NCI-H226 (cell line): ENCODE data around the gene ZBTB37.
"Not testable (repeated sequence)": the region's sequence is repeated elsewhere in the genome, so short reads cannot be mapped to it uniquely, and the experiment has no call there.

Experiments
- DNase-seq: peaks from one replicate; pipeline ENCODE4 v3.0.0-alpha.2; 2015

The ZBTB37 gene, protein sequence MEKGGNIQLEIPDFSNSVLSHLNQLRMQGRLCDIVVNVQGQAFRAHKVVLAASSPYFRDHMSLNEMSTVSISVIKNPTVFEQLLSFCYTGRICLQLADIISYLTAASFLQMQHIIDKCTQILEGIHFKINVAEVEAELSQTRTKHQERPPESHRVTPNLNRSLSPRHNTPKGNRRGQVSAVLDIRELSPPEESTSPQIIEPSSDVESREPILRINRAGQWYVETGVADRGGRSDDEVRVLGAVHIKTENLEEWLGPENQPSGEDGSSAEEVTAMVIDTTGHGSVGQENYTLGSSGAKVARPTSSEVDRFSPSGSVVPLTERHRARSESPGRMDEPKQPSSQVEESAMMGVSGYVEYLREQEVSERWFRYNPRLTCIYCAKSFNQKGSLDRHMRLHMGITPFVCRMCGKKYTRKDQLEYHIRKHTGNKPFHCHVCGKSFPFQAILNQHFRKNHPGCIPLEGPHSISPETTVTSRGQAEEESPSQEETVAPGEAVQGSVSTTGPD

GRCh38 chr1:173868266-173869020 is at the start of gene ZBTB37:
TSS of gene ZBTB37 (plus strand) at chr1:173868380. CDS start at chr1:173870226, 1,846 bp downstream.
- peak; percentile 21 for DNase-seq

DNA sequence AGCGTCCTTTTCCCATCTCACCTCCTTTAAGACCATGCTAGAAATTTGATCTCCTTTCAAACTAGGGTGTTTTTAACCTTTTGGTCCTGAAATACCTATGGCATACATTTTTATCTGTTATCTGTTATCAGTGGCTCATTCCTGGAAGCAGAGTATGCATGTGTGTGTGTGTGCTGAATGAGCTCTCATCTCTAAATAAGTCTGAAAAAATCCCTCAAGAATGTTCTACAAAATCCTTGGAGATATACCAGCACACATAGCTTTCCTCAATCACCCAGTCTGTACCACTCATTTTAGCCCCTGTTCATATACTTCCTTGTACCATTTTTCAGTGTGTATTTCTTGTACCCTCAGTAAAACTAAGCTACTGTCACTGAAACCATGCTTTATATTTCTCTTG is 49.7 kb upstream of the ZBTB37 start:
- DNase-seq = peak; percentile 35

DNA sequence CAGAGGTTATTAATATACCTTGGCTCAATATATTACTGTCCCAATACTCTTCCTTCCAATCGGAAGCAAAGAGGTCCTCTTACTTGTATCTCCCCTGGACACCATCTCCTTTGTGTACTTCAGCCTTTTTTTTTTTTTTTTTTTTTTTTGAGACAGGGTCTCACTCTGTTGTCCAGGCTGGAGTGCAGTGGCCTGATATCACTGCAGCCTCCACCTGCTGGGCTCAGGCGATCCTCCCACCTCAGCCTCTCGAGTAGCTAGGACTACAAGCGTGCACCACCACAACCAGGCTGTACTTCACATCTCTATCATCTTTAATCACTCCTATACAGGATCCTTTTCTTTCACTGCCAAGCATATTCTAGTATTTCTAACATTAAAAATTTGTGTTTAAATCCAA is 46.5 kb upstream of the ZBTB37 start:
- no peak for DNase-seq

DNA sequence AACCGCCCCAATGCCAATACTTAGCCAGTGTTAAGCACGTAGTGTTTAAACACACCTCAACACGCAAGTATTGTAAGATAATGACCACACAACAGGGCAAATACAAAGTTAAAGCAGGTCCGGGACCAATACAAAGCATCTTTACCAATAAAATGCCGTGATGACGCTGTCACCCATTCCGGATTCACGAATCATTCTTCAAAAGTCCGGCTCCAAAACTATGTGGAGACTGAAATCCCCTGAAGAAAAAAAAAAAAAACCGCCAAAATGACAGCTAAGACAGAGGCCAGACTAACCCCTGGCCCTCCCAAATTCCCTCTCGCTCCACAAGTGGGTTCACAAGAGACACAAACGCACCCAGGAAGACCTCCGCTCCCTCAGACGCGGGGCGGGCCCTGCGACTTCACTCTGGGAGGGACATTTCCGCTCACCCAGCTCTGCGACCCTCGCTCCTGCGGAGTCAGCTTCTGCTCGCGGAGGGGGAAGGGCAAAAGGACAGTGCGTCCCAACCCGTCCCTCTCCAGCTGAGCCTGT is 44.3 kb upstream of the ZBTB37 start:
- DNase-seq = no peak

DNA sequence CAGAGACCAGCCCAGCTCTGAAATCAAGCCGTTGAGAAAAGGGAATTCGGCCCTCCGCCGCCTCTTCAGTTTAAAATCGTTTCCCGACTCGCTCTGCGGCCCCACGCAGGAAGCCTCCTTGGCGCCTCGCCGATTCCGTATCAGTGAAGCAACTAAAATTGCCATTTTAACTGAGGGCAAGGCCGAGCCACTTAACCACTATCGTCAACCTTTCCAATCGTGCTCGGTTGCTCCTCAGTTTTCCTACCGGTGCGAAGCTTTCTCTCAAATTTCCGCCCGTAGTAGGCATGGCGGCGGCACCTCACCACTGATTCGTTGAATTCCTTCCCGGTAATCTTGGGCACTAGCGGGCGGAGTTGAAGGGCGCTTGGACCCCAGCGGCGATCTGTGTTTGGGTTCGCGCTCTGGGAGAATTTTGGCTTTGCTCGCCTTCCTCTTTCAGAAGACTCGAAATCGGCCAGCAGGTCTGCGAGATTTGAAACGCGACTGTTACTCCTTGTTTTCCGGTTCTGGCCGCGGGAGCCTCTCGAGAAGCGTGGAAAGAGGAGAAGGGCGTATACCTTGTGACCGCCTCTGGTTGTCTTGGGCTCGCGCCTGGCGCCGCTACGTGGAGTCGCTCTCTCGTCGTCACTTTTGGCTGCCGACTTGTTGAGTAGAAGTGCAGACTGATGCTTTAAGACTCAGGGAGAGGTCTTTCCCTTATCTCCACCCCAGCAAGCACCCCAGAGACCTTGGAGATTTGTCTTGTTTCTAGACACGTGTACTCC is 43.7 kb upstream of the ZBTB37 start, which contains the start of the genes CENPL and DARS2:
TSS of gene CENPL (minus strand) at position 569 of the 767 bp plus-strand sequence. CDS start 13,584 bp downstream, outside the sequence.
TSS of gene DARS2 (plus strand) at position 359 of the 767 bp plus-strand sequence. CDS start 557 bp downstream, outside the sequence.
- DNase-seq = peak; percentile 98

GRCh38 chr1:173827611-173828010 is 40.6 kb upstream of the ZBTB37 start:
- DNase-seq = no peak

DNA sequence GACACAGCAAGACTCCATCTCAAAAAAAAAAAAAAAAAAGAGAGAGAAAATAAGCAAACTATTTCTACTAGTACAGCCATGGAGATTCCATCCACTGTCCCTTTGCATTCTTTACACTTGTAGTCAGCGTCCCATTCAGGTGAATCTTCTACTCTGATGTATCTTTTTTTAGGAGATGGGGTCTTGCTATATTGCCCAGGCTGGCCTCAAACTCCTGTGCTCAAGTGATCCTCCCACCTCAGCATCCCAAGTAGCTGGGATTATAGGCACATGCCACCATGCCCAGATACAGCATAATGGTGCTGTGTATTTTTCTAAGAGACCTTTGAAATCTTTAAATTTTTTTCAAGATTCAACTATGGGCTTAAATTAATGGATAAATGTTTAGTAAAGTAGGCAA is 35.4 kb upstream of the ZBTB37 start:
- DNase-seq = no peak

GRCh38 chr1:173852105-173852504 is 16.1 kb upstream of the ZBTB37 start:
- DNase-seq = no peak

- peak; percentile 43 for DNase-seq
Measured at GRCh38 chr1:173853074-173853473, 15.1 kb upstream of the ZBTB37 start.

- DNase-seq = no peak
Measured at GRCh38 chr1:173856014-173856413, 12.2 kb upstream of the ZBTB37 start.

DNA sequence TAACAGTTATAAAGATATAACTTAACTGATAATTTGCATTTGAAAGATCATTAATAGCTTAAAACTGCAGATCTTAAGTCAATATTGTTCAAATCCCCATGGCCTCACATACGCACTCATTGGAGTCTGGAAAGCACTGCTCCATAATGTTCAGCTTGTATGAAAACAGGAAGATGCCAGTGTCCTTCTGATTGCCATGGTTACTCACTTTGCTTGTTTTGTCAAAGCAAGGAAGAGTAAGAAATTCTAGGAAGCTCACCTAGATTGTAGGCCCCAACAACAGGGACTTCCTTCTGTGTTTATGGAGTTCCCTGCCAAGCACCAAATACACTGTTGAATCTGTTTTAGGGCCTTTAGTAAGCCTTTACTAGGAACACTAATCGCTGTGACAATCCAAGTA is 11.3 kb upstream of the ZBTB37 start:
- no peak for DNase-seq

DNA sequence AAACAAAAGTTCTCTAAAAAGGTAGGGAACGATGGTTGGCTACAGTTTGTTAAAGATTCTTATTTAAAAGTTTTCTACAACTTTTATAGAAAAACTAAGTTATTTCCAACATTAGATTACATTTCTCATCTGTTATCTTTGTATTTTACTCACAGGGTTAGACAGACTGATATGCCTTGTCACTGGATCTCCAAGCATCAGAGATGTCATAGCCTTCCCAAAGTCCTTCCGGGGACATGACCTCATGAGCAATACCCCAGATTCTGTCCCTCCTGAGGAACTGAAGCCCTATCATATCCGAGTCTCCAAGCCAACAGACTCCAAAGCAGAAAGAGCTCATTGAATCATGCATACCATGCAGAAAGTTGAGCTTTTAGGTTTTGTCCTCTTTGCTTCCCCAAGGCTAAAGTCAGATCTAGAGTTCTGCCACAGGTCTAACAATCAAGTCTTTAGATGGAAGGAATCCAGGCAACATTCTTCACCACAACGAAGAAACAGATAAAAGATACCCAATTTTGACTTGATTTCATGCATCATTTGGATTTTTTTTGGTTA is 10.7 kb upstream of the ZBTB37 start:
- no peak for DNase-seq

DNA sequence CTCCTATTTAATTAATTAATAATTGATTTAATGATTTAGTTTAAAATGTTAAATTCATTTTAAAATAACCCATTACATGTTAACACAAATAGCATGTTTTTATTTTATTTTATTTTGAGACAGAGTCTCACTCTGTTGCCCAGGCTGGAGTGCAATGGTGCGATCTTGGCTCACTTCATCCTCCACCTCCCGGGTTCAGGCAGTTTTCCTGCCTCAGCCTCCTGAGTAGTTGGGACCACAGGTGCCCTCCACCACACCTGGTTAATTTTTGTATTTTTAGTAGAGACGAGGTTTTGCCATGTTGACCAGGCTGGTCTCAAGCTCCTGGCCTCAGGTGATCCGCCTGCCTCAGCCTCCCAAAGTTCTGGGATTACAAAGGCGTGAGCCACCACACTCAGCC is 8.6 kb upstream of the ZBTB37 start:
- not testable (repeated sequence) for DNase-seq

- DNase-seq = no peak
Measured at GRCh38 chr1:173860065-173860464, 8.1 kb upstream of the ZBTB37 start.

GRCh38 chr1:173861731-173862145 is 6.4 kb upstream of the ZBTB37 start:
- no peak for DNase-seq

GRCh38 chr1:173862146-173862768 is 5.9 kb upstream of the ZBTB37 start:
- DNase-seq = not testable (repeated sequence)

DNA sequence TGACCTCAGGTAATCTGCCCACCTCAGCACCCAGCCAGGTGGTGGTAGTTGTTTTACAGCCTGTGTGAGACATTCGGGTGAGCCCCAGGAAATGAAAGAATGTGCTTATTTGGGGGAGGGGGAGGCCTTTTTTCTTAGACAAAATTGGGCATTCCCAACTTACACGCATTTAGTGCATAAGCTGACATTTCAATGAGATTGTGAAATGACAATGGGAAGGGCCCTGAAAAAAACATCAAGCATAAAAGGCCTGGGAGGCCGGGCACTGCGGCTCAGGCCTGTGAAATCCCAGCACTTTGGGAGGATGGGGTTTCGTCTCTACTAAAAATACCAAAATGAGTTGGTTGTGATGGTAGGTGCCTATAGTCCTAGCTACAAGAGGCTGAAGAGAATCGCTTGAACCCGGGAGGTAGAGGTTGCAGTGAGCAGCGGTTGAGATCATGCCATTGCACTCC is 5.4 kb upstream of the ZBTB37 start:
- no peak for DNase-seq

DNA sequence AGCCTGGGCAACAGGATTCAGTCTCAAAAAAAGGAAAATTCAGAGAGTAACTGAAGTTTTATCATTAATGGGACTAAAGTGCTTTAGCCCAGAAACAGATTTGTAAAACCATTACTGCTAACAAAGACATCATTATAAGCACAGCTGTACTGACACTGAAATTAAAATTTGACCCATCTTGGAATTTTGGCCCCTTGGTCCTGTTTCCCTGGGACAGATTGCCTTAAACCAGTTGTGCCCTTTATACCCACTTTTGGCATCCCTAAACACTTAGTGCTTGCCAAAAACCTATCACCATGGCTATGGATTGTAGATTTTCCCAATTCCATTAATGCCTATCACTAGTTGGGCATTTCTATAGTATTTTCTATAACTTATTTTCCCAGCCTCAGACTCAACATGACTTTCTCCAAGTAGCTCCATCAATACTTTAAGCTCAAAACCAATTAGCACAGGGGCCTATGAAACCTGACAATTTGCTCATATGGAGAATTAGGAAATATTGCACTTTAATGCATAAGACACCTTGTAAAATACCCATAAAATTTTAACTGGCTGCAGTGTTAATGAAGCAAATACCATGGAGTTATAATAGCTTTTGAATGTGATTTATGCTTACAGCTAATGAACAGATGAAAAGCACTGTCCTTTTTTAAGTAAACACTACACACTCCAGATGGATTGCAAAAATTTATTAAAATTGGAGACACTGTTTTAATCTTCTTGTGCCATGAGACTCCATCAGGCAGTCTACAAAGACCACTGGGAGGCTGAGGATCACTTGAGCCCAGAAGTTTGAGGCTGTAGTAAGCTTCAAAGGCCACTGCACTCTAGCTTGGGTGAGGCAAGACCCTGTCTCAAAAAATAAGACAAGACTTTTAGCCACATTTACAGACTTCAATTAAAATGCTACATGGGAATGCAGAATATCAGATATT is 4.7 kb upstream of the ZBTB37 start:
- no peak for DNase-seq

DNA sequence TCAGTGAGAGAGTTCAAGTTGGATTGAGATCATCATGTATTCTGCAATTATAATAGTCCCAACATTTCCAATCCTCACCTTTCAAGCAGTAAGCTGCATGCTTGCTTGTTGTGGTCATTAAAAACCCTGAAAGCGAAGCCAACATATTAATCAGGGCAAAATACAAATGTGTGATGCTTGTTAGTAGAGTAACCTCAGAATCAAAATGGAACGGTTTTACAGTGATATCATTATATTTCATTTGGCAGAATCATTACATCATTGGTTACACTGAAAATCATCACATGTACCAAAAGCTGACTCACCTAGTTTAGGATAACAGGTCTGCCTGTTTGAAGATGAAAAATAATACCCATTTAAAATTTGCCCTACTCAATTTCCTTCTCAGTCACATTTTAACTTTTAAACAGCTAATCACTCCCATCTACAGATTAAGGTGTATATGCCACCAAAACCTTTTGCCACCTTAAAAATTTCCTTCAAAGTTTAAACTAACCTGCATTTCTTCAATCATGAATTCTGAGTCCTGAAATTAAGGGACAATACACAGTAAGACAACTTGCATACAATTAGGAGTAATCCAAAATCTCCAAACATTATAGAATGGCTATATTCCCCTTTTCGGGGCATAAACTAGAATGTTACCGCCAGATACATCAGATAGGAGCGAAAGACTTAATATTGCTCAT is 3.9 kb upstream of the ZBTB37 start:
- no peak for DNase-seq
